Adrenal gland (tissue), 5 donors: Measurements from ENCODE around the gene PRR20B.

ENCODE experiments used
- POLR2A ChIP-seq, 2 donors: fragments of 450-650 bp; IDR thresholded peaks; one replicate each; pipeline ENCODE4 v1.6.1; 2017; ENCODE audit warnings: antibody characterized with exemption in 2 of 2, mild to moderate bottlenecking in 2 of 2, moderate library complexity in 1 of 2
- TF ChIP-seq, protein P1 (sequence below), 6 experiments: fragments of 450-650 bp in 4 of 6; fragments of 200-600 bp in 2 of 6; sonication (generic) in 1 of 6; IDR thresholded peaks; 1 replicate in 5 of 6; 2 replicates in 1 of 6; pipeline versions ENCODE4 v1.5.1 to v1.8.0; 2016 to 2021; ENCODE audit warnings: antibody characterized with exemption in 6 of 6, mild to moderate bottlenecking in 2 of 6, moderate library complexity in 1 of 6
- donor health status: DM: no; HTN: no; CAD: no.

DNA sequence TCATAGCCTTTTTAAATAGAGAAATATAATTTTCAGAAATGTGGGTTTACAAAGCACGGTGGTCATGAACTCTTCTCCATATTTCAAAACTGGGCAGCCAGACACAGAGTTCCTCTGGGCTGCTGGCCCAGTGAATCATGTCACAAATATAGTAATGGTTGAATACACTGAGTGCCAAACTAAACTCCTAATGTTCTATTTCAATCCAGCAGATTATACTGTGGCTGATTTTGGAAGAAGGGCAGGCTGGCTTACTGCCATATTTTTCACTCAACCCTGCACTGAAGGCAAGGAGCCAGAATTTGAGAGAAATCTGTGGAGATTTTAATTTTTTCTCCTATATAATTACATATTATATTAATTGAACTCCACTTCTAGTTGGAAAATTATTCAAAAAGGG lies 23.6 kb upstream of the PRR20B start:
- TF ChIP-seq, protein P1, sequence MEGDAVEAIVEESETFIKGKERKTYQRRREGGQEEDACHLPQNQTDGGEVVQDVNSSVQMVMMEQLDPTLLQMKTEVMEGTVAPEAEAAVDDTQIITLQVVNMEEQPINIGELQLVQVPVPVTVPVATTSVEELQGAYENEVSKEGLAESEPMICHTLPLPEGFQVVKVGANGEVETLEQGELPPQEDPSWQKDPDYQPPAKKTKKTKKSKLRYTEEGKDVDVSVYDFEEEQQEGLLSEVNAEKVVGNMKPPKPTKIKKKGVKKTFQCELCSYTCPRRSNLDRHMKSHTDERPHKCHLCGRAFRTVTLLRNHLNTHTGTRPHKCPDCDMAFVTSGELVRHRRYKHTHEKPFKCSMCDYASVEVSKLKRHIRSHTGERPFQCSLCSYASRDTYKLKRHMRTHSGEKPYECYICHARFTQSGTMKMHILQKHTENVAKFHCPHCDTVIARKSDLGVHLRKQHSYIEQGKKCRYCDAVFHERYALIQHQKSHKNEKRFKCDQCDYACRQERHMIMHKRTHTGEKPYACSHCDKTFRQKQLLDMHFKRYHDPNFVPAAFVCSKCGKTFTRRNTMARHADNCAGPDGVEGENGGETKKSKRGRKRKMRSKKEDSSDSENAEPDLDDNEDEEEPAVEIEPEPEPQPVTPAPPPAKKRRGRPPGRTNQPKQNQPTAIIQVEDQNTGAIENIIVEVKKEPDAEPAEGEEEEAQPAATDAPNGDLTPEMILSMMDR (IDR thresholded peaks at IDR 0.05): no peak
- TF ChIP-seq POLR2A (IDR thresholded peaks at IDR 0.05): no peak
